Posterior vena cava (tissue), 2 donors: ENCODE results near the gene CXXC5. TPM values are rescaled to one million over a fixed set of nuclear protein-coding genes. Genes with fewer than 3 reads are reported as not detected.

ENCODE experiments used
- DNase-seq: peaks from one replicate; pipeline ENCODE4 v3.0.0-alpha.2; 2020; ENCODE audit warnings: low spot score
- intact Hi-C, 2 donors: fragments of 100-400 bp; cut with DNase I; formaldehyde crosslinking; loops; one replicate each; pipeline versions ENCODE4 v1.14.1 to v1.14.2; 2022 to 2023
- total RNA-seq, 2 donors: library from RNA; stranded (reverse); fragmentation: NEBNext Ultra II Directional; extraction: Animal tissue kit (Norgen Biotek cat#: 25700); gene quantifications; one replicate each; pipeline ENCODE4 v1.2.1, GENCODE V29; 2021
- donor health status: DM: yes; HTN: yes; CAD: no.
- donor health status: DM: yes; HTN: yes; CAD: no.

CXXC5 gene
- total RNA-seq, 2 donors from 2014 or later: 48.9 to 49.1 TPM

DNA sequence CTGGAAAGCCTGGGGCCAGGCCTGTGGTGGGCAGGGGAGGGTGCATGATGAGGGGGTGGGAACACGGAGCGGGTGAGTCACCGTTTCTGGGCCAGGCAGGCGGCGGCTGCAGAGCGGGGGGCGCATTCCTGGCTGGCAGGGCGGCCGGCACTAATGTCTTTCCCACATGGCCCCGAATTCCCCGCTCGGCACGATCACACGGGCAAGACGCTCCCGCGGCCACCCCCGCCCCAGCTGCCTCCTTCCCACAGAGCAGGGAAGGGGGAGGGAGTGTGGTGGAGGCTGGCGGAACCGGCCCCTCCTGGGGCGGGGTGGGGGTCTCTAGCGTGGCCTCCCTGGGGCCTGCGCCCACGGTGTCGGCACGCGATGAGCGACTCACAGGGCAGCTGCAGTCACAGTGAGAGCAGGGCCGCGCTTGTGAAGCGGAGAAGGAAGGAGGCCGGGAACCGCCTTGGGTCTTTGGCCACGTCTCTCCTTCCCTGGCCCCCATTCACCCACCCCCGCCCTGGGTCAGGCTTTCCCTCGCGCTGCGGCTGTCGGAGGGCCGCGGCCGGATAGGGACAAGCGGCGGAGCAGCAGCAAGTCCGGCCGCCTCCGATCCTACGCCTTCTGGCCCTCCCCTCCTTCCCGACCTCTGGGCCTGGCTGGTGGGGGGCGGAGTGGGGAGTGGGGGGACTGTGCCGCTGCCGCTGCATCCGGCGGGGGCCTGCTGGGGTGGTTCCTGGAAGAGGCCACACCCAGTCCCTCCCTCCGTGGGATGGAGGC, 48.9 kb downstream of the CXXC5 start:
- intact Hi-C loops: no loop called here
- peak; percentile 94 for DNase-seq

DNA sequence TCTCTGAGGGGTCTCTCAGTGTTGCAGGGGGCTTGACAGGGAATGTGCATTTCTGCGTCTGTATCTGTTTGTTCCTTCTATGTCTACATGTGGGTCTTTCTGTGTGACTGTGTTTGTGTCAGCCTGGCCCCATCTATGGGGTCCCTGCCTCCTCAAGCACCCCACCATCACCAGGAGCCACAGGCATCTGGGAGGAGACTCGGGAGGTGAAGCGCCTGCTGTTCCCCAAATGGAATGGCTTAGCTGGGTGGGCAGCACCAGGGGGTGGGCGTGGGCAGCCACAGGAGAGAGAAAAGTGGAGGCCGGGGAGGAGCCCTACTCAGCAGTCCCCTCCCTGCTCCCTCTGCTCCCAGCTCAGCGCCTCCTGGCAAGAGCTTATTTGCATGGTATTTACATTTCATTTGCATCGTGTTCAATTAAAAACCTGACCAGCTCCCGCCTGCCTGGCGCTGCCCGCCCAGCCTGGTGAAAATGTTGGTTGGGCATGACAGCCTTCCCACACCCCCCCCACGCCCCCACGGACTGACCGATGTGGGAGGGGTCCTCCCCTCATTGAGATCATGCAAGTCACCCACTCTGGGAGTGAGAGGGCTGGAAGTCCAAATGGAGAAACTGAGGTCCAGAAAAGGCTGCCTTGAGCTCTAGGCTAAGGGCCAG, 50.5 kb downstream of the CXXC5 start:
- DNase-seq: peak; percentile 95
- intact Hi-C loops: no loop called here

DNA sequence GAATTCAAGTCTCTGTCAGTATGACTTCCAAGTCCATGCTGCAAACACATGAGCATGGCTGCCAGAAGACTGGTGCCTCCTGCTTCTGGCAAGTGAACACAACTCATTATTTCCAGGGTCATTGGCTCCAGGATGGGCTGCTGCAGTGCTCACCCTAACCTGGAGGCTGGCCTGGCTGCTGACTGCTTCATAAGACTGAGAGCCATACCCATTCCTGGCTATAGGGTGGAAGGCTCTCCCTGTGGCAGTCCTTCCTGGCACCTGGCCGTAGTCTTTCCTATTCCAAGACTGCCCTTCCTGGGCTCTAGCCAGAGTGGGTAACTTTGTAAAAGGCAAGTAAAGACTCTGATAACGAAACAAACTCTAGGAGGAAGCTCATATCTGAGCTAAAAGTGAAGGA, 51.2 kb downstream of the CXXC5 start:
- DNase-seq: no peak
- intact Hi-C loops: no loop called here

GRCh38 chr5:139700711-139701055, 52.5 kb downstream of the CXXC5 start:
- DNase-seq: no peak
- intact Hi-C loops: no loop called here

- DNase-seq: no peak
- intact Hi-C loops: no loop called here
Observed at GRCh38 chr5:139701056-139701741, 53.0 kb downstream of the CXXC5 start.

GRCh38 chr5:139702548-139702947, 54.4 kb downstream of the CXXC5 start:
- intact Hi-C loops: no loop called here

GRCh38 chr5:139704748-139705147, 56.6 kb downstream of the CXXC5 start:
- DNase-seq: no peak
- intact Hi-C loops: no loop called here

More at GRCh38 chr5:139702548-139702947, 54.4 kb downstream of the CXXC5 start:
- DNase-seq: no peak

GRCh38 chr5:139705191-139705590, 57.0 kb downstream of the CXXC5 start:
- no peak for DNase-seq
- intact Hi-C loops: no loop called here

- intact Hi-C loops: no loop called here
- DNase-seq: no peak
Observed at GRCh38 chr5:139705655-139706587, 57.8 kb downstream of the CXXC5 start.

- intact Hi-C loops: no loop called here
- no peak for DNase-seq
Observed at GRCh38 chr5:139707445-139708003, 59.4 kb downstream of the CXXC5 start.

GRCh38 chr5:139708434-139708861, 60.3 kb downstream of the CXXC5 start:
- intact Hi-C loops: no loop called here

DNA sequence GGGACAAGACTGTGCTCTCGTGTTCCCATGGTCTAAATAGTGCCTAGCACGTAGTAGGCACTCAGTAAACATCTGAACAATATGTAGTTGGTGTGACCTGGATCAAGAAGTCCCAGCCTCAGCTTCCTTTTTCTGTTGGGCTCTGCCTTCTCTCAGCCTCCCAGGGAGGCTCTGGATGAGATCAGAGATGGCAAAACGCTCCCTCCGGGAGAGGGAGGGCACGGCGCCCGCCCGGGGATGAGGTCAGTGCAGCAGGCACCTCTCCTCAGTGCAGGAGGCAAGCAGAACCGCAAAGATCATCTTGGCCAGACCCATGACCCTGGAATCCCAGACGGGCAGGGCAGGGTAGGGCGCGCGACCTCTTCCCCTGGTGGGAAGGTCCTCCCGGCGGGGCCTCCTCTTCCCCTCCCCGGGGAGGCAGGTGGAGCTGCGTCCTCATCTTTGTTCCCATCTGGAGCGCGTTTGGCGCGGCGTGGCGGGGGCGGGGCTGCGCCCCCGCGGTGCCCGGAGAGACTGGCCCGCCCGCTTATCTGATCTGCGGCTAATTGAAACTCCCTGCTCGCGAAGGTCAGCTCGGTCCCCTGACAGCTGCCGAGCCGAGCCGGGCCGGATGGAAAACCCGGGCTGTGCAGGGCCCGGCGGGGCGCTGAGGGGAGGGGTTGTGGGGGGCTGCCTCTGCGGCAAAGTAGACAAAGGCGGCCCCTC, 60.9 kb downstream of the CXXC5 start:
- intact Hi-C loops: no loop called here
- peak; percentile 89 for DNase-seq

More at GRCh38 chr5:139708434-139708861, 60.3 kb downstream of the CXXC5 start:
- DNase-seq: no peak

GRCh38 chr5:139709582-139710318, 61.6 kb downstream of the CXXC5 start:
- peak; percentile 83 for DNase-seq
- intact Hi-C loops: loop anchor here (2.0 to 5.0 kb wide), 2 partner anchors 53 to 55 kb away; no protein-coding TSS in a partner anchor

- intact Hi-C loops: loop anchor here (2.0 to 5.0 kb wide), 2 partner anchors 52 to 54 kb away; no protein-coding TSS in a partner anchor
- peak; percentile 89 for DNase-seq
Observed at GRCh38 chr5:139710319-139711066, 62.3 kb downstream of the CXXC5 start.

DNA sequence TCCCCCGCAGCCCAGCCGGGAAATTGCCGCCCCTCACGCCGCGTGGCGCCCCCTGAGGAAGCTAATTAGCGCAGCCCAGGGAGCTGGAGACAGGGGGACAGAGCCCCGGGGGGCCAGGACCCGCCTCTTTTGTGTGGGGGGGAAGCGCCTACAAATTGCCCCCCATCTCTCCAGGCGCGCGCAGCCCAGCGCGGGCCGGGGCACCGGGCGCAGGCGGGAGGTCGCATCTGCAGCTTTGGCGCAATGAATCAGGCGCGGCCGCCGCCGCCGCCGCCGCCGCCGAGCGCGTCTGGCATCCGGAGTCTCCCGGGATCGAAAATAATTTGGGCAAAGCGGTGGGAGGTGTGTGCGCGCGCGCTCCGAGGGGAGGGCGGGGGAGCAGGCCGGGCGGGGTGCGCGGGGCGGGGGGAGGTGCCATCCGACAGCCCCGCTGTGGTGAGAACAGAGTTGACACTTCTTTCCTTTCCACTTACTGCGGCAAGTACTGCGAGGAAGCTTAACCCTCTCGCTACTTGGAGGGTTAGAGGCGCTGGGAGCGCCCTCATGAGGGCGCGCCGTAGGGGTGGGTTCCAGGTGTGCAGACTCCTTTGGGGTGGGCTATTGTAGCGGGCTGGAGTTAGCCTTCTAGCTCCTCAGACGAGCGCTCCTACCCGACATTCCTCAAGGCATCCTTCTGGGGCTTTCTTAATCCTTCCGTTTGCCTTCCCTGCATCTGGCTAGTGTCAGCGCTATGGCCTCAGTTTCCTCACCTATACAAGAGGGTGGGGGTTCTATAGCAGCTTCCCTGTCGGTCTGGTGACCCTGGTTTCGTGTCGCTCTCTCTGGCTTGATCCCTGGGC, 63.1 kb downstream of the CXXC5 start:
- intact Hi-C loops: loop anchor here (2.0 to 5.0 kb wide), 2 partner anchors 51 to 54 kb away; no protein-coding TSS in a partner anchor
- DNase-seq: peak; percentile 87

DNA sequence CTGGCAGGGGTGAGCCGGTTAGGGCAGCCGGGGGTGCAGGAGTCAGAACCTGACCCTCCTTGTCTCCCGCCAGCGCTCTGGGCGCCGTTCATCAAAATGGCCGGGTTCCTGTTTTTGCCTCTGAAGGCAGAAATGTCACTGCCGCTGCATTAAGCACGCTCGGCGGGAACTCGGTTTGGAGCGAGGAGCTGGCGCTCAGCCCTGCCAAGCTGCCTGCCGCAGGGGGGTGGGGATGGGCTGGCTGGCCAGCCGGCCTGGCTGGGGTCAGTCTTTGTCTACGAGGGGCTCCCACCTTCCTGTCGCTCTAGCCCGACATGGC, 63.7 kb downstream of the CXXC5 start:
- intact Hi-C loops: loop anchor here (2.0 to 5.0 kb wide), 2 partner anchors 50 to 53 kb away; no protein-coding TSS in a partner anchor
- DNase-seq: no peak
